HL-60 (cell line): ENCODE data around the gene ANGPTL2.

Source experiments
- DNase-seq, 2 experiments: peaks; one replicate each; pipeline ENCODE4 v3.0.0-alpha.2; 2010 to 2020; ENCODE audit warnings: low read depth in 1 of 2, low spot score in 1 of 2
- H3K27ac ChIP-seq: fragments of 250-450 bp; sonication (Bioruptor Pico); replicated peaks from 2 replicates; pipeline ENCODE4 v1.5.1; 2020; ENCODE audit warnings: mild to moderate bottlenecking, moderate library complexity
- H3K27me3 ChIP-seq: fragments of 250-450 bp; sonication (Bioruptor Pico); 2 replicates; pipeline ENCODE4 v1.5.1; 2021; ENCODE audit warnings: mild to moderate bottlenecking, moderate library complexity; ENCODE audit not compliant: insufficient read depth, poor library complexity, severe bottlenecking
- H3K4me3 ChIP-seq: replicated peaks from 2 replicates; pipeline ENCODE4 v1.5.1; 2011; ENCODE audit warnings: mild to moderate bottlenecking, control low read depth, low read length; ENCODE audit not compliant: insufficient read depth
- CTCF ChIP-seq: IDR thresholded peaks from one replicate; pipeline ENCODE4 v1.5.1; 2011; ENCODE audit warnings: low read length, control low read depth, inconsistent platforms; ENCODE audit not compliant: insufficient read depth
- GABPA ChIP-seq: IDR thresholded peaks from 2 replicates; pipeline ENCODE4 v1.6.1; 2012; ENCODE audit warnings: low read depth
- POLR2AphosphoS5 ChIP-seq: IDR thresholded peaks from 2 replicates; pipeline ENCODE4 v1.6.1; 2012; ENCODE audit warnings: low read depth
- SPI1 ChIP-seq: IDR thresholded peaks from 2 replicates; pipeline ENCODE4 v1.6.1; 2012; ENCODE audit warnings: low read depth, mild to moderate bottlenecking, borderline replicate concordance
- TF ChIP-seq, protein P1 (sequence below): IDR thresholded peaks from 2 replicates; pipeline ENCODE4 v1.6.1; 2012; ENCODE audit warnings: low read depth; ENCODE audit not compliant: insufficient replicate concordance

The ANGPTL2 gene

GRCh38 chr9:127114606-127115005 is 7.8 kb downstream of the ANGPTL2 start:
- DNase-seq = no peak
- H3K27me3 ChIP-seq = no peaks in the 10 kb centered on the region
- no peak overlapping the region for H3K27ac ChIP-seq
- no peak overlapping the region for H3K4me3 ChIP-seq
- TF ChIP-seq POLR2AphosphoS5 (no peak), CTCF (no peak), SPI1 (no peak), GABPA (no peak)
- TF ChIP-seq, protein P1, sequence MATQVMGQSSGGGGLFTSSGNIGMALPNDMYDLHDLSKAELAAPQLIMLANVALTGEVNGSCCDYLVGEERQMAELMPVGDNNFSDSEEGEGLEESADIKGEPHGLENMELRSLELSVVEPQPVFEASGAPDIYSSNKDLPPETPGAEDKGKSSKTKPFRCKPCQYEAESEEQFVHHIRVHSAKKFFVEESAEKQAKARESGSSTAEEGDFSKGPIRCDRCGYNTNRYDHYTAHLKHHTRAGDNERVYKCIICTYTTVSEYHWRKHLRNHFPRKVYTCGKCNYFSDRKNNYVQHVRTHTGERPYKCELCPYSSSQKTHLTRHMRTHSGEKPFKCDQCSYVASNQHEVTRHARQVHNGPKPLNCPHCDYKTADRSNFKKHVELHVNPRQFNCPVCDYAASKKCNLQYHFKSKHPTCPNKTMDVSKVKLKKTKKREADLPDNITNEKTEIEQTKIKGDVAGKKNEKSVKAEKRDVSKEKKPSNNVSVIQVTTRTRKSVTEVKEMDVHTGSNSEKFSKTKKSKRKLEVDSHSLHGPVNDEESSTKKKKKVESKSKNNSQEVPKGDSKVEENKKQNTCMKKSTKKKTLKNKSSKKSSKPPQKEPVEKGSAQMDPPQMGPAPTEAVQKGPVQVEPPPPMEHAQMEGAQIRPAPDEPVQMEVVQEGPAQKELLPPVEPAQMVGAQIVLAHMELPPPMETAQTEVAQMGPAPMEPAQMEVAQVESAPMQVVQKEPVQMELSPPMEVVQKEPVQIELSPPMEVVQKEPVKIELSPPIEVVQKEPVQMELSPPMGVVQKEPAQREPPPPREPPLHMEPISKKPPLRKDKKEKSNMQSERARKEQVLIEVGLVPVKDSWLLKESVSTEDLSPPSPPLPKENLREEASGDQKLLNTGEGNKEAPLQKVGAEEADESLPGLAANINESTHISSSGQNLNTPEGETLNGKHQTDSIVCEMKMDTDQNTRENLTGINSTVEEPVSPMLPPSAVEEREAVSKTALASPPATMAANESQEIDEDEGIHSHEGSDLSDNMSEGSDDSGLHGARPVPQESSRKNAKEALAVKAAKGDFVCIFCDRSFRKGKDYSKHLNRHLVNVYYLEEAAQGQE = no peak

GRCh38 chr9:127113191-127113972 is 9.1 kb downstream of the ANGPTL2 start:
- no peak for DNase-seq
- Histone ChIP-seq H3K27me3 (no peaks in the 10 kb centered on the region), H3K4me3 (no peak overlapping the region), H3K27ac (no peak overlapping the region)
- TF ChIP-seq GABPA (no peak), CTCF (no peak), POLR2AphosphoS5 (no peak), SPI1 (no peak)
- TF ChIP-seq, protein P1 = no peak

DNA sequence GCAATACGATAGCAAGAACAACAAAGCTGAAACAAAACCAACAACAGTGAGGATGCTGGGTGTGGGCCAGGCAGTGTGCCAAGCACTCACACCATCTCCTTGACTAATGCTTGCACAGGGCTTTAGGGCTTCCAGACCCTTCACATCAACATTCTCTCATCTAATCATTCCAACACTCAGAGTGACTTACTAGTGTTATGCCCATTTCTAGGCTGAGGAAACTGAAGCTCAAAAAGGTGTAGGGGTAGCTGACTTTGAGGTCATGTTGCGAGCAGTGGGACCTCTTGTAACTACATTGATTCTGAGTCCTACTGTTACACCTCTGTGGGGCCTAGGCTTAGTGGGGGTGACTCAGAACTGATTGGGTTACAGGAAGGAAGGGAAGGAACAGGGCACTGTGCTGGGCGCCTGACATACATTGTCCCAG is 9.7 kb downstream of the ANGPTL2 start:
- TF ChIP-seq POLR2AphosphoS5 = no peak
- TF ChIP-seq, protein P1 = no peak
- TF ChIP-seq GABPA = no peak
- no peak for TF ChIP-seq CTCF
- no peak for TF ChIP-seq SPI1
- no peak for DNase-seq
- Histone ChIP-seq H3K27ac (no peak overlapping the region), H3K4me3 (no peak overlapping the region), H3K27me3 (no peaks in the 10 kb centered on the region)
